BE2C (cell line): ENCODE data around the gene LRFN4. TPM values are rescaled to one million over a fixed set of nuclear protein-coding genes. Genes with fewer than 3 reads are reported as not detected.

Source experiments
- DNase-seq: peaks from one replicate; pipeline ENCODE4 v3.0.0-alpha.2; 2020
- H3K27me3 ChIP-seq: fragments of 250-450 bp; sonication (Bioruptor Pico); 2 replicates; pipeline ENCODE4 v1.5.1; 2020; ENCODE audit warnings: mild to moderate bottlenecking
- H3K36me3 ChIP-seq: fragments of 250-450 bp; sonication (Bioruptor Pico); 2 replicates; pipeline ENCODE4 v1.5.1; 2020; ENCODE audit warnings: mild to moderate bottlenecking
- H3K4me1 ChIP-seq: fragments of 250-450 bp; sonication (Bioruptor Pico); 2 replicates; pipeline ENCODE4 v1.5.1; 2020
- H3K4me3 ChIP-seq: 2 replicates; pipeline ENCODE4 v1.5.1; 2011; ENCODE audit warnings: low read depth, low read length
- H3K9me3 ChIP-seq: fragments of 250-450 bp; sonication (Bioruptor Pico); 2 replicates; pipeline ENCODE4 v1.5.1; 2020
- CTCF ChIP-seq: IDR thresholded peaks from 2 replicates; pipeline ENCODE4 v1.5.1; 2012; ENCODE audit warnings: mild to moderate bottlenecking, low read depth, low read length
- polyA plus RNA-seq: library from polyadenylated mRNA; unstranded; fragments of >200 nt; gene quantifications from one replicate; pipeline ENCODE4 v1.2.1, GENCODE V29; 2012; ENCODE audit warnings: low read depth, missing spikeins; ENCODE audit not compliant: insufficient read length, insufficient read depth

LRFN4 gene
- polyA plus RNA-seq, result 87.3 TPM

- TF ChIP-seq CTCF, result no peak
- Histone ChIP-seq H3K4me3 (peak within 1 kb of the TSS; percentile 80), H3K36me3 (peaks cover 28% of the 10 kb centered on the region), H3K4me1 (peaks cover 7% of the 10 kb centered on the region), H3K27me3 (no peaks in the 10 kb centered on the region), H3K9me3 (no peaks in the 10 kb centered on the region)
- peak; percentile 74 for DNase-seq
These were observed at the start of gene LRFN4 for GRCh38 chr11:66856496-66857233. Gene LRFN4 (plus strand): TSS chr11:66857064. CDS start chr11:66857745, 681 bp downstream.

- no peaks in the 10 kb centered on the region for H3K9me3 ChIP-seq
- no peaks in the 10 kb centered on the region for H3K36me3 ChIP-seq
- no peak for TF ChIP-seq CTCF
- H3K4me1 ChIP-seq, result no peaks in the 10 kb centered on the region
- H3K27me3 ChIP-seq, result no peaks in the 10 kb centered on the region
- no peak overlapping the region for H3K4me3 ChIP-seq
- DNase-seq, result no peak
These were observed 47.3 kb upstream of the LRFN4 start for GRCh38 chr11:66809592-66809991.

- Histone ChIP-seq H3K4me1 (no peaks in the 10 kb centered on the region), H3K36me3 (no peaks in the 10 kb centered on the region), H3K4me3 (no peak overlapping the region), H3K9me3 (no peaks in the 10 kb centered on the region), H3K27me3 (no peaks in the 10 kb centered on the region)
- DNase-seq, result no peak
- no peak for TF ChIP-seq CTCF
These were observed 46.2 kb upstream of the LRFN4 start for GRCh38 chr11:66810576-66811185.

- no peaks in the 10 kb centered on the region for H3K36me3 ChIP-seq
- no peaks in the 10 kb centered on the region for H3K9me3 ChIP-seq
- no peaks in the 10 kb centered on the region for H3K4me1 ChIP-seq
- H3K4me3 ChIP-seq, result no peak overlapping the region
- no peak for TF ChIP-seq CTCF
- no peak for DNase-seq
- H3K27me3 ChIP-seq, result no peaks in the 10 kb centered on the region
These were observed 42.2 kb upstream of the LRFN4 start for GRCh38 chr11:66814678-66815077.

- DNase-seq, result no peak
- Histone ChIP-seq H3K4me3 (no peak overlapping the region), H3K27me3 (no peaks in the 10 kb centered on the region), H3K9me3 (no peaks in the 10 kb centered on the region), H3K36me3 (no peaks in the 10 kb centered on the region), H3K4me1 (no peaks in the 10 kb centered on the region)
- no peak for TF ChIP-seq CTCF
These were observed 41.2 kb upstream of the LRFN4 start for GRCh38 chr11:66815646-66816045.
